Measurements from ENCODE around the gene ANKRD42. TPM values are rescaled to one million over a fixed set of nuclear protein-coding genes. Genes with fewer than 3 reads are reported as not detected.

The ANKRD42 gene
- total and polyA plus RNA-seq, 2 experiments from 2014 or later: 5.3 to 5.7 TPM

- no peaks in the 10 kb centered on the region for H3K27me3 ChIP-seq (ENCODE audit: insufficient read depth)
- H4K20me1 ChIP-seq (replicated peaks; ENCODE audit: insufficient read depth): peaks cover 41% of the 10 kb centered on the region
- Mint-ChIP-seq H3K4me3 (peak overlapping the region; percentile 20; the same call in 1 of the 3 replicates), H3K27me3 (ENCODE audit: insufficient read depth, low read depth, poor library complexity) (peaks cover 2% of the 10 kb centered on the region), H3K36me3 (ENCODE audit: low read depth) (peaks cover 78% of the 10 kb centered on the region), H3K27ac (no peak overlapping the region), H3K4me1 (peaks cover 7% of the 10 kb centered on the region; the same call in 1 of the 3 replicates), H3K9me3 (no peaks in the 10 kb centered on the region)
- TF ChIP-seq ZNF114 (CRISPR knock-in tag; IDR thresholded peaks at IDR 0.05) (no peak), NANOG (IDR thresholded peaks at IDR 0.05; ENCODE audit: borderline replicate concordance) (no peak), ZNF331 (CRISPR knock-in tag; IDR thresholded peaks at IDR 0.05; ENCODE audit: low read depth) (no peak), STAT1 (IDR thresholded peaks at IDR 0.05; ENCODE audit: unreplicated experiment) (no peak), CTCF (conservative IDR thresholded peaks at IDR 0.05; ENCODE audit: low read depth in 2 of 2) (no peak)
- no peak overlapping the region for H2AFZ ChIP-seq
- no peak for DNase-seq (ENCODE audit: low spot score)
- no peak overlapping the region for H3K4me3 ChIP-seq
- H3K4me2 ChIP-seq: no peak overlapping the region
- no peaks in the 10 kb centered on the region for H3K4me1 ChIP-seq (ENCODE audit: insufficient read depth)
- H3K9me2 ChIP-seq (ENCODE audit: insufficient read depth): no peaks in the 10 kb centered on the region
- H3K27ac ChIP-seq (ENCODE audit: low read depth): no peak overlapping the region
- H3K36me3 ChIP-seq (ENCODE audit: insufficient read depth): peaks cover 64% of the 10 kb centered on the region; the same call in 1 of the 2 replicates
- no peak for ATAC-seq
- peaks cover 99% of the 10 kb centered on the region for H3K79me2 ChIP-seq (replicated peaks; ENCODE audit: insufficient read depth)
- H3F3A ChIP-seq (replicated peaks; ENCODE audit: low read depth): no peaks in the 10 kb centered on the region
Measured at GRCh38 chr11:83170865-83171264, 22.6 kb upstream of the ANKRD42 start.

- no peak overlapping the region for H3K4me3 ChIP-seq
- no peak overlapping the region for H2AFZ ChIP-seq
- H3K27ac ChIP-seq (ENCODE audit: low read depth): no peak overlapping the region
- H3K9me2 ChIP-seq (ENCODE audit: insufficient read depth): no peaks in the 10 kb centered on the region
- H4K20me1 ChIP-seq (replicated peaks; ENCODE audit: insufficient read depth): peaks cover 43% of the 10 kb centered on the region
- peaks cover 7% of the 10 kb centered on the region; the same call in 1 of the 3 replicates for H3K4me1 Mint-ChIP-seq
- no peak overlapping the region for H3K4me2 ChIP-seq
- no peaks in the 10 kb centered on the region for H3K4me1 ChIP-seq (ENCODE audit: insufficient read depth)
- peaks cover 2% of the 10 kb centered on the region for H3K27me3 Mint-ChIP-seq (ENCODE audit: insufficient read depth, low read depth, poor library complexity)
- DNase-seq (ENCODE audit: low spot score) (no peak), ATAC-seq (no peak)
- no peaks in the 10 kb centered on the region for H3F3A ChIP-seq (replicated peaks; ENCODE audit: low read depth)
- H3K27me3 ChIP-seq (ENCODE audit: insufficient read depth): no peaks in the 10 kb centered on the region
- H3K27ac Mint-ChIP-seq: no peak overlapping the region
- H3K4me3 Mint-ChIP-seq: no peak overlapping the region
- H3K79me2 ChIP-seq (replicated peaks; ENCODE audit: insufficient read depth): peaks cover 89% of the 10 kb centered on the region
- no peaks in the 10 kb centered on the region for H3K9me3 Mint-ChIP-seq
- H3K36me3 Mint-ChIP-seq (ENCODE audit: low read depth): peaks cover 76% of the 10 kb centered on the region
- H3K36me3 ChIP-seq (ENCODE audit: insufficient read depth): peaks cover 53% of the 10 kb centered on the region
- no peak for TF ChIP-seq ZNF114 (CRISPR knock-in tag; IDR thresholded peaks at IDR 0.05)
- no peak for TF ChIP-seq ETS1 (IDR thresholded peaks at IDR 0.05)
- TF ChIP-seq ZNF462 (CRISPR knock-in tag; IDR thresholded peaks at IDR 0.05): no peak
- TF ChIP-seq CREB1 (CRISPR knock-in tag; IDR thresholded peaks at IDR 0.05; ENCODE audit: low read depth): no peak
- no peak for TF ChIP-seq CTCF (conservative IDR thresholded peaks at IDR 0.05; ENCODE audit: low read depth in 2 of 2)
Measured at GRCh38 chr11:83172551-83172950, 21.0 kb upstream of the ANKRD42 start.

All from GM23338 (cell line).